ENCODE data around the gene THOC5. TPM values are rescaled to one million over a fixed set of nuclear protein-coding genes. Genes with fewer than 3 reads are reported as not detected.

Gene THOC5
- total RNA-seq, 1 donor: 53.1 TPM

GRCh38 chr22:29530716-29531115 lies 22.8 kb downstream of the THOC5 start:
- TF ChIP-seq CTCF (IDR thresholded peaks at IDR 0.05; ENCODE audit: insufficient read depth, low read length): no peak
- no peak for DNase-seq (ENCODE audit: low read depth)

GRCh38 chr22:29528144-29528543 lies 25.4 kb downstream of the THOC5 start:
- DNase-seq (ENCODE audit: low read depth): no peak
- TF ChIP-seq CTCF (IDR thresholded peaks at IDR 0.05; ENCODE audit: insufficient read depth, low read length): no peak
- H3K4me3 ChIP-seq (ENCODE audit: low read depth, low read length): no peak overlapping the region

More at GRCh38 chr22:29530716-29531115, 22.8 kb downstream of the THOC5 start:
- H3K4me3 ChIP-seq (ENCODE audit: low read depth, low read length): no peak overlapping the region

- peak; percentile 25 for DNase-seq (ENCODE audit: low read depth)
- no peak overlapping the region for H3K4me3 ChIP-seq (ENCODE audit: low read depth, low read length)
- TF ChIP-seq CTCF (IDR thresholded peaks at IDR 0.05; ENCODE audit: insufficient read depth, low read length): peak; percentile 49
Observed at GRCh38 chr22:29524442-29525191, 28.9 kb downstream of the THOC5 start.

GRCh38 chr22:29523761-29524160 lies 29.8 kb downstream of the THOC5 start:
- no peak overlapping the region for H3K4me3 ChIP-seq (ENCODE audit: low read depth, low read length)
- no peak for TF ChIP-seq CTCF (IDR thresholded peaks at IDR 0.05; ENCODE audit: insufficient read depth, low read length)
- DNase-seq (ENCODE audit: low read depth): no peak

- no peak for DNase-seq (ENCODE audit: low read depth)
- no peak overlapping the region for H3K4me3 ChIP-seq (ENCODE audit: low read depth, low read length)
- no peak for TF ChIP-seq CTCF (IDR thresholded peaks at IDR 0.05; ENCODE audit: insufficient read depth, low read length)
Observed at GRCh38 chr22:29521526-29521925, 32.0 kb downstream of the THOC5 start.

GRCh38 chr22:29520851-29521250 lies 32.7 kb downstream of the THOC5 start:
- no peak for TF ChIP-seq CTCF (IDR thresholded peaks at IDR 0.05; ENCODE audit: insufficient read depth, low read length)
- peak; percentile 89 for DNase-seq (ENCODE audit: low read depth)
- no peak overlapping the region for H3K4me3 ChIP-seq (ENCODE audit: low read depth, low read length)

- no peak for TF ChIP-seq CTCF (IDR thresholded peaks at IDR 0.05; ENCODE audit: insufficient read depth, low read length)
- no peak overlapping the region for H3K4me3 ChIP-seq (ENCODE audit: low read depth, low read length)
- DNase-seq (ENCODE audit: low read depth): no peak
Observed at GRCh38 chr22:29519996-29520395, 33.6 kb downstream of the THOC5 start.
